ENCODE results near the gene CST7. TPM values are rescaled to one million over a fixed set of nuclear protein-coding genes. Genes with fewer than 3 reads are reported as not detected.

CST7 gene
- total and polyA plus RNA-seq, 2 of the 13 experiments (the other 11 are each of a cell fraction or from before 2014, with no cell fraction given) = not detected

DNA sequence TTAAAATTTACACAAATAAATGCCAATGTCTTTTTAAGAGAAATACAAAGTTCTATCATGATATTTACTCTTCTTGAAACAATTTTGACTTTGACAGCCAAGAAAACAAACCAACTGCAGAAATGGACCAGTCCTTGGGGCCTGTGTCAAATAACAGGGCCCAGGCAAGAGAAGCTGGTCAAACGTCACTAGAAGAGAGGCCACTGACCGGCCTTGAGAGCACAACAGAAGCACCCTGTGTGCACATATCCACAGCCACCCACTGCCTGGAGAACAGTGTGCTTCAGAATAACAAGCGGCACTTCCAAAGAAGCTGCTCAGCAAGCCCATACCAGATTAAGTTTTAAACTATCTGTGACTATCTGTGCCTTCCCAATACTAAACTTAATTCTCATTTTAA is 28.7 kb downstream of the CST7 start:
- peaks cover 31 to 85% of the 10 kb centered on the region in 2 experiments for H3K36me3 ChIP-seq (replicated peaks in 1 of 2; ENCODE audit: control insufficient read depth in 1 of 2, insufficient read depth in 2 of 2, low read length in 2 of 2)
- no peak overlapping the region for H2AFZ ChIP-seq (ENCODE audit: low read length)
- peaks cover 1% of the 10 kb centered on the region for H3K79me2 ChIP-seq (ENCODE audit: insufficient read depth, low read length)
- H3K9ac ChIP-seq (ENCODE audit: insufficient read depth, low read depth, low read length) = no peak overlapping the region
- no peak overlapping the region for H3K4me3 ChIP-seq (replicated peaks in 1 of 3; ENCODE audit: insufficient read depth in 1 of 3, low read depth in 2 of 3, low read length in 3 of 3)
- ChIA-PET POLR2A (no interaction called here), CTCF (ENCODE audit: low intra/inter-chr PET ratio, low total read pairs) (no interaction called here)
- ATAC-seq (peak; percentile 58; the same call in 2 of the 3 replicates), DNase-seq (ENCODE audit: low spot score) (no peak), FAIRE-seq (no peak)
- in situ Hi-C loops (cut with HindIII; ENCODE audit: extremely low pct_ligation_motif_present, low pct_unique_long_range_greater_than_20kb) = no loop called here
- H3K27ac ChIP-seq (ENCODE audit: extremely low read length, insufficient read depth, low read length) = no peak overlapping the region
- intact Hi-C loops (cut with micrococcal nuclease; ENCODE audit: unreplicated experiment) = no loop called here
- BruUV-seq (replicated peaks) = no TSS peak
- WGBS (ENCODE audit: low lambda C conversion rate) = 87% methylated on average over 3 of the region's 3 CpGs
- no peaks in the 10 kb centered on the region for H3K4me1 ChIP-seq (ENCODE audit: insufficient read depth, low read length)
- H3K9me3 ChIP-seq (ENCODE audit: low read length) = 0 out of 2 replicates have a peak, but pooled peaks cover 7% of the 10 kb centered on the region
- H3K27me3 ChIP-seq (ENCODE audit: control insufficient read depth in 1 of 2, insufficient read depth in 2 of 2, low read length in 2 of 2) = no peaks in the 10 kb centered on the region
- no peaks in the 10 kb centered on the region for H4K20me1 ChIP-seq (ENCODE audit: insufficient read depth, low read length)
- no peak overlapping the region for H3K4me2 ChIP-seq (ENCODE audit: low read depth, low read length)
- TF ChIP-seq, protein P1, sequence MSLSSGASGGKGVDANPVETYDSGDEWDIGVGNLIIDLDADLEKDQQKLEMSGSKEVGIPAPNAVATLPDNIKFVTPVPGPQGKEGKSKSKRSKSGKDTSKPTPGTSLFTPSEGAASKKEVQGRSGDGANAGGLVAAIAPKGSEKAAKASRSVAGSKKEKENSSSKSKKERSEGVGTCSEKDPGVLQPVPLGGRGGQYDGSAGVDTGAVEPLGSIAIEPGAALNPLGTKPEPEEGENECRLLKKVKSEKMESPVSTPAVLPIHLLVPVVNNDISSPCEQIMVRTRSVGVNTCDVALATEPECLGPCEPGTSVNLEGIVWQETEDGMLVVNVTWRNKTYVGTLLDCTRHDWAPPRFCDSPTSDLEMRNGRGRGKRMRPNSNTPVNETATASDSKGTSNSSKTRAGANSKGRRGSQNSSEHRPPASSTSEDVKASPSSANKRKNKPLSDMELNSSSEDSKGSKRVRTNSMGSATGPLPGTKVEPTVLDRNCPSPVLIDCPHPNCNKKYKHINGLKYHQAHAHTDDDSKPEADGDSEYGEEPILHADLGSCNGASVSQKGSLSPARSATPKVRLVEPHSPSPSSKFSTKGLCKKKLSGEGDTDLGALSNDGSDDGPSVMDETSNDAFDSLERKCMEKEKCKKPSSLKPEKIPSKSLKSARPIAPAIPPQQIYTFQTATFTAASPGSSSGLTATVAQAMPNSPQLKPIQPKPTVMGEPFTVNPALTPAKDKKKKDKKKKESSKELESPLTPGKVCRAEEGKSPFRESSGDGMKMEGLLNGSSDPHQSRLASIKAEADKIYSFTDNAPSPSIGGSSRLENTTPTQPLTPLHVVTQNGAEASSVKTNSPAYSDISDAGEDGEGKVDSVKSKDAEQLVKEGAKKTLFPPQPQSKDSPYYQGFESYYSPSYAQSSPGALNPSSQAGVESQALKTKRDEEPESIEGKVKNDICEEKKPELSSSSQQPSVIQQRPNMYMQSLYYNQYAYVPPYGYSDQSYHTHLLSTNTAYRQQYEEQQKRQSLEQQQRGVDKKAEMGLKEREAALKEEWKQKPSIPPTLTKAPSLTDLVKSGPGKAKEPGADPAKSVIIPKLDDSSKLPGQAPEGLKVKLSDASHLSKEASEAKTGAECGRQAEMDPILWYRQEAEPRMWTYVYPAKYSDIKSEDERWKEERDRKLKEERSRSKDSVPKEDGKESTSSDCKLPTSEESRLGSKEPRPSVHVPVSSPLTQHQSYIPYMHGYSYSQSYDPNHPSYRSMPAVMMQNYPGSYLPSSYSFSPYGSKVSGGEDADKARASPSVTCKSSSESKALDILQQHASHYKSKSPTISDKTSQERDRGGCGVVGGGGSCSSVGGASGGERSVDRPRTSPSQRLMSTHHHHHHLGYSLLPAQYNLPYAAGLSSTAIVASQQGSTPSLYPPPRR (CRISPR knock-in tag; IDR thresholded peaks at IDR 0.05; ENCODE audit: borderline replicate concordance) = no peak
- TF ChIP-seq IRX3 (CRISPR knock-in tag; IDR thresholded peaks at IDR 0.05; ENCODE audit: borderline replicate concordance, low read depth) (no peak), NFATC3 (CRISPR knock-in tag; IDR thresholded peaks at IDR 0.05) (no peak), NR1H2 (CRISPR knock-in tag; IDR thresholded peaks at IDR 0.05; ENCODE audit: borderline replicate concordance, low read depth) (no peak), FOXP1 (IDR thresholded peaks at IDR 0.05) (no peak), FOXP1 (CRISPR knock-in tag; IDR thresholded peaks at IDR 0.05) (no peak), SMYD3 (CRISPR knock-in tag; IDR thresholded peaks at IDR 0.05) (no peak), DMAP1 (CRISPR knock-in tag; IDR thresholded peaks at IDR 0.05) (no peak), ZNF251 (CRISPR knock-in tag; IDR thresholded peaks at IDR 0.05) (no peak), GTF3A (CRISPR knock-in tag; conservative IDR thresholded peaks at IDR 0.05) (no peak), BHLHE40 (IDR thresholded peaks at IDR 0.05; ENCODE audit: low read length) (no peak), ZNF720 (CRISPR knock-in tag; IDR thresholded peaks at IDR 0.05) (no peak)
- TF ChIP-seq, protein P2, sequence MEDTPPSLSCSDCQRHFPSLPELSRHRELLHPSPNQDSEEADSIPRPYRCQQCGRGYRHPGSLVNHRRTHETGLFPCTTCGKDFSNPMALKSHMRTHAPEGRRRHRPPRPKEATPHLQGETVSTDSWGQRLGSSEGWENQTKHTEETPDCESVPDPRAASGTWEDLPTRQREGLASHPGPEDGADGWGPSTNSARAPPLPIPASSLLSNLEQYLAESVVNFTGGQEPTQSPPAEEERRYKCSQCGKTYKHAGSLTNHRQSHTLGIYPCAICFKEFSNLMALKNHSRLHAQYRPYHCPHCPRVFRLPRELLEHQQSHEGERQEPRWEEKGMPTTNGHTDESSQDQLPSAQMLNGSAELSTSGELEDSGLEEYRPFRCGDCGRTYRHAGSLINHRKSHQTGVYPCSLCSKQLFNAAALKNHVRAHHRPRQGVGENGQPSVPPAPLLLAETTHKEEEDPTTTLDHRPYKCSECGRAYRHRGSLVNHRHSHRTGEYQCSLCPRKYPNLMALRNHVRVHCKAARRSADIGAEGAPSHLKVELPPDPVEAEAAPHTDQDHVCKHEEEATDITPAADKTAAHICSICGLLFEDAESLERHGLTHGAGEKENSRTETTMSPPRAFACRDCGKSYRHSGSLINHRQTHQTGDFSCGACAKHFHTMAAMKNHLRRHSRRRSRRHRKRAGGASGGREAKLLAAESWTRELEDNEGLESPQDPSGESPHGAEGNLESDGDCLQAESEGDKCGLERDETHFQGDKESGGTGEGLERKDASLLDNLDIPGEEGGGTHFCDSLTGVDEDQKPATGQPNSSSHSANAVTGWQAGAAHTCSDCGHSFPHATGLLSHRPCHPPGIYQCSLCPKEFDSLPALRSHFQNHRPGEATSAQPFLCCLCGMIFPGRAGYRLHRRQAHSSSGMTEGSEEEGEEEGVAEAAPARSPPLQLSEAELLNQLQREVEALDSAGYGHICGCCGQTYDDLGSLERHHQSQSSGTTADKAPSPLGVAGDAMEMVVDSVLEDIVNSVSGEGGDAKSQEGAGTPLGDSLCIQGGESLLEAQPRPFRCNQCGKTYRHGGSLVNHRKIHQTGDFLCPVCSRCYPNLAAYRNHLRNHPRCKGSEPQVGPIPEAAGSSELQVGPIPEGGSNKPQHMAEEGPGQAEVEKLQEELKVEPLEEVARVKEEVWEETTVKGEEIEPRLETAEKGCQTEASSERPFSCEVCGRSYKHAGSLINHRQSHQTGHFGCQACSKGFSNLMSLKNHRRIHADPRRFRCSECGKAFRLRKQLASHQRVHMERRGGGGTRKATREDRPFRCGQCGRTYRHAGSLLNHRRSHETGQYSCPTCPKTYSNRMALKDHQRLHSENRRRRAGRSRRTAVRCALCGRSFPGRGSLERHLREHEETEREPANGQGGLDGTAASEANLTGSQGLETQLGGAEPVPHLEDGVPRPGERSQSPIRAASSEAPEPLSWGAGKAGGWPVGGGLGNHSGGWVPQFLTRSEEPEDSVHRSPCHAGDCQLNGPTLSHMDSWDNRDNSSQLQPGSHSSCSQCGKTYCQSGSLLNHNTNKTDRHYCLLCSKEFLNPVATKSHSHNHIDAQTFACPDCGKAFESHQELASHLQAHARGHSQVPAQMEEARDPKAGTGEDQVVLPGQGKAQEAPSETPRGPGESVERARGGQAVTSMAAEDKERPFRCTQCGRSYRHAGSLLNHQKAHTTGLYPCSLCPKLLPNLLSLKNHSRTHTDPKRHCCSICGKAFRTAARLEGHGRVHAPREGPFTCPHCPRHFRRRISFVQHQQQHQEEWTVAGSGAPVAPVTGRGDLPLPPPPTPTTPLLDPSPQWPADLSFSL (CRISPR knock-in tag; IDR thresholded peaks at IDR 0.05) = no peak
- TF ChIP-seq, protein P3, sequence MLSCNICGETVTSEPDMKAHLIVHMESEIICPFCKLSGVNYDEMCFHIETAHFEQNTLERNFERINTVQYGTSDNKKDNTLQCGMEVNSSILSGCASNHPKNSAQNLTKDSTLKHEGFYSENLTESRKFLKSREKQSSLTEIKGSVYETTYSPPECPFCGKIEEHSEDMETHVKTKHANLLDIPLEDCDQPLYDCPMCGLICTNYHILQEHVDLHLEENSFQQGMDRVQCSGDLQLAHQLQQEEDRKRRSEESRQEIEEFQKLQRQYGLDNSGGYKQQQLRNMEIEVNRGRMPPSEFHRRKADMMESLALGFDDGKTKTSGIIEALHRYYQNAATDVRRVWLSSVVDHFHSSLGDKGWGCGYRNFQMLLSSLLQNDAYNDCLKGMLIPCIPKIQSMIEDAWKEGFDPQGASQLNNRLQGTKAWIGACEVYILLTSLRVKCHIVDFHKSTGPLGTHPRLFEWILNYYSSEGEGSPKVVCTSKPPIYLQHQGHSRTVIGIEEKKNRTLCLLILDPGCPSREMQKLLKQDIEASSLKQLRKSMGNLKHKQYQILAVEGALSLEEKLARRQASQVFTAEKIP (CRISPR knock-in tag; IDR thresholded peaks at IDR 0.05; ENCODE audit: borderline replicate concordance) = no peak

Data from HepG2 (cell line).